ENCODE results near the gene KCNE2.

Gene KCNE2
- 0 to 0.05 (median 0) reads per million in 3 experiments for total RNA-seq

DNA sequence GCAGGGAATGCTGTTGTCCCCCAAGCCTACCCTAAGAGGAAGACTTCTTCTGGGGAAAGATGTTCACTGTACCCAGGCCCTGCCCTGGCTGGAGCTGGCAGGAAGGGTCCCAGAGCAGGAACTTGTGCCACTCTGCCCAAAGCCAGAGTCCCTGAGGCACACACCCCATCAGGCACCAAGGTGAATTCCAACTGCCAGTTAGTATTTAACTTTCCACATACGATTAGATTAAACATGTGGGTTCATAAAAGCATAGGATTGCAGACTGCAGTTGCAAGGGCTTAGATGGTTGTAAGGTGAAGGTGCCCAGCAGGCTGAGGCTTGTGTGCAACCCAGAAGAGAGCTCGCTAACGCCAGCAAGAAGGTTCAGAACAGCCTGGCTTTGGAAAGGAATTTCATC lies at the start of gene KCNE2:
TSS of gene KCNE2 (plus strand) at position 274 of the 400 bp plus-strand sequence. CDS start 6,473 bp downstream, outside the sequence.
- no peak for DNase-seq

GRCh38 chr21:34319585-34319984 lies 44.2 kb upstream of the KCNE2 start:
- no peak for DNase-seq

GRCh38 chr21:34320011-34320410 lies 43.8 kb upstream of the KCNE2 start:
- no peak for DNase-seq

GRCh38 chr21:34330055-34330454 lies 33.8 kb upstream of the KCNE2 start:
- no peak for DNase-seq

DNA sequence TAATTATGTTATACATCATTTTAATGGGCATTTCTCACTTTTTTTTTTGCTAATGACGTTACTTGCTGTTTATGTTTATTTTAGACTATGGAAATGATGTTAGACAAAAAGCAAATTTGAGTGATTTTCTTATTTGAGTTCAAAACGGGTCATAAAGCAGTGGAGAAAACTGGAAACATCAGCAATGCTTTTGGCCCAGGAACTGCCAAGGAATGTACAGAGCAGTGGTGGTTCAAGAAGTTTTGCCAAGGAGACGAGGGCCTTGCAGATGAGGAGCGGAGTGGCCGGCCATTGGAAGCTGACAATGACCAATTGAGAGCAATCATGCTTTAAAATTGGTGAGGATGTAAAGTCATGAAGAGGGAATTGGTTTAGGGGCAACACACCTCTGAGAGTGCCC lies 32.1 kb upstream of the KCNE2 start:
- no peak for DNase-seq

GRCh38 chr21:34332347-34332746 lies 31.5 kb upstream of the KCNE2 start:
- DNase-seq = no peak

- DNase-seq = no peak
Measured at GRCh38 chr21:34333121-34333739, 30.6 kb upstream of the KCNE2 start.

DNA sequence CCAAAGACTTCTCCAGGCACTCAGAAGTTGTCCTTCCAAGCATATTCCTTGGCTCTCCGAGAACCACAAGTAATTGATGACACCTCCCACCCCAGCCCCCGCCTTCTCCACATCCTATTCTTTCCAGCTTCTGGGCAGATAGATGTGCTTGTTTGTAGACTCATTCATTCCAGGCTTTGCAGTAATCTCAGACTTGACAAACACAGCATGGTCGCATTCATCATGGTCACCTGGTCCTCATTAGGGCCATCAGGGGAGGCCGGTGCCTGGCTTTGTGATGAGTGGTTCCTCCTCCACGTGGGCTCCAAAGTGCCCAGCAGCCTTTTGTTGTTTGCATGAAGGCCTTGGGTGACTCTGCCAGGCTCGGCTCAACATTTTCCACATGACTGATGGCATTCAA lies 28.5 kb upstream of the KCNE2 start:
- no peak for DNase-seq

DNA sequence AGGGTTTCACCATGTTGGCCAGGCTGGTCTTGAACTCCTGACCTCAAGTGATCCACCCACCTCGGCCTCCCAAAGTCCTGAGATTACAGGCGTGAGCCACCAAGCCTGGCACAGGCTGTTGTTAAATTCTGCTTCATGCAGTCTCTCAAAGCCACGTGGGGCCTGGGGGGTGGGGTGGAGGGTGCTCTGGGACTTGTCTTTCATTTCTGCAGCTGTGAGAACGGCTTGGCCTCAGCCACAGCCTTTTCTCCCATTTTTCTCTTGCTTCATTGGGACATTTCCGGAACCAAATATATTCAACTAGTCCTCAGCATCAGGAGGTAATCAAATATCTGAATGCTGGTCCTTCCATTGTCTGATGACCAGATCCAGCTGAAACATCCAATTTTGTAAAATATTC lies 27.6 kb upstream of the KCNE2 start:
- no peak for DNase-seq

GRCh38 chr21:34336756-34337391 lies 26.9 kb upstream of the KCNE2 start:
- DNase-seq = no peak

DNA sequence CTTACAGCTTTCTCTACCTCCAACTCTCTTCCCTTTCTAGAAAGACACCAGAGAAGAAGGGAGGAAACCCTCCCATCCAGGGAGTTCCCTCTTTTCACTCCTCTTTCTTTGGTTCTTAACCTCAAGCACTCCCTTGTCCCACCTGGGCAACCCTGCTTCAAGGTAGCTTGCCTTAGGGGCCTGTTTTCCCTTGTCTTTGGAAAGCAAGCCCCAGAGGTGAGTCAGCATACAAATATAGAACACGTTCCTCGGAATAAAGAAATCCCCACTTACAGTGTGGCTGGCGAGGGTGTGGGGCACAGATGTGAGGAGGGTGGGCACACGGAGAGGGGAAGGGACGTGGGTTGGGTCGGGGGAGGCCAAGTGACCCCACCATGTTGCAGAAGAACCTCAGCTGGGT lies 26.1 kb upstream of the KCNE2 start:
- no peak for DNase-seq

DNA sequence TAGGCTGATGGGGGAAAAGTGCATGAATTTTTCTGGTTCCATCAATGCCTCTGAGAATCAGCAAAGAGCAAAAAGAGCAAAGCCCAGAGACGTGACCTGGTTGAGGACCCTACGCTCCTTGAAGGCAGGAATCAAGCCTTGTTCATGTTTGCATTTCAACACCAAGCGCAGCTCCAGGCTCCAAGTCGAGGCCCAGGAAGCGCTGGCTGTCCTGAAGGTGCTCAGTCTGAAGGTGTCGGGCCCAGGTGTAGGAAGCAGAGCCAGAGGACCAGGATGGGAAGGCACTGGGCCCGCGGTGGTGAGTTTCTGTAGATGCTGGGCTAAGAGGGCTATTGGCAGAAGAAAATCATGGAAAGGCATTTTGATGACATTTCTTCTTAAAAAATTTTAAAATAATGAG lies 25.6 kb upstream of the KCNE2 start:
- no peak for DNase-seq

- no peak for DNase-seq
Measured at GRCh38 chr21:34340061-34340460, 23.7 kb upstream of the KCNE2 start.

DNA sequence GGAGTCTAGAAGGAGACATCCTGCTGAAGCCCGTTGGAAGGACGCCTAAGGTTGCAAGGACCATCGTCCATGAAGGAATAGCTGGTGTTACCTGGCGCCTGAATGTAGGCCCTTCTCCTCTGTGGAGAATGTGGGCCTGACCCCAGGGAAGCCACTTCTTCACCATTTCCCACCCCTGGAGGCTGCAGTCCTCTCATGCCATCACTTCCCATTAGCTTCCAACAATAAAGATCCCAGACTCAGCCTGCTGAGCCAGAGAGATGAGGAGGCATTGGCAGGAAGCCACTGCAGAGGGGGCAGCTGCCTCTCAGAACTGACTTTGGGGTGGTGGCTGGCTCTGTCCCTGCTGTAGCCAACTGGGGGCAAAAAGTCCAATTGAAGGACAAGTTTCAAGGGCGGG lies 21.3 kb upstream of the KCNE2 start:
- no peak for DNase-seq

- no peak for DNase-seq
Measured at GRCh38 chr21:34343347-34343746, 20.5 kb upstream of the KCNE2 start.

GRCh38 chr21:34343838-34344381 lies 19.9 kb upstream of the KCNE2 start:
- no peak for DNase-seq

DNA sequence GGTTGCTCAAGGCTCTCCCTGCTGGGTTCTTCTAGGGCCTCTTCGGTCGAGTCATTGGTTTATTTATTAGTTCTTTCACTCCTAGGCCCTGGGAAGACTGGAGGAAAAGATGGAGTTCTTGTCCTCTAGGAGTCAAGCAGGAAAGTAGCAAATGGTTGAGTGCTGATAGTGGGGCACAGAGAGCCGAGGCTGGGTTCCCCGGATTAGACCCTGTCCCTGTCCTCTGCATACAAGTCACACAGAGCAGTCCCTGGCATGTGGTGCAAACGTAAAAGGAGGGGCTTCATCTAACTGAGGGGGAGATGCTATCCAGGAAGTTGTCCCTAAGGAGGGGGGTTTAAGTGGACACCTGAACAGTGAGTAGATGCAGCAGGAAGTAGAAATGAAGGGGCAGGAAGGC lies 19.2 kb upstream of the KCNE2 start:
- DNase-seq = no peak

- no peak for DNase-seq
Measured at GRCh38 chr21:34345091-34345871, 18.5 kb upstream of the KCNE2 start.

- DNase-seq = no peak
Measured at GRCh38 chr21:34345892-34346291, 17.9 kb upstream of the KCNE2 start.

- DNase-seq = no peak
Measured at GRCh38 chr21:34348890-34349519, 14.8 kb upstream of the KCNE2 start.

GRCh38 chr21:34351786-34352241 lies 12.0 kb upstream of the KCNE2 start:
- DNase-seq = no peak

DNA sequence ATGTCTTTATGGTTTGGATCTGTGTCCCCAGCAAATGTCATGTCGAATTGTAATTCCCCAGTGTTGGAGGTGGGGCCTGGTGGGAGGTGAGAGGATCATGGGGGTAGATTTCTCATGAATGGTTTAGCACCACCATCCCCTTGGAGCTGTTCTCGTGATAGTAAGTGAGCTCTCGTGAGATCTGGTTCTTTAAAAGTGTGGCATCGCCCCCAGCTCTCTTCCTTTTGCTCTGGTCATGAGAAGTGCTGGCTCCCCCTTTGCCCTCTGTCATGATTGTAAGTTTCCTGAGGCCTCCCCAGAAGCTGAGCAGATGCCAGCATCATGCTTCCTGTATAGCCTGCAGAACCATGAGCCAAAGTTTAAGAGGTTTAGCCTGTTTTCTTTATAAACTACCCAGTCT lies 11.2 kb upstream of the KCNE2 start:
- no peak for DNase-seq

DNA sequence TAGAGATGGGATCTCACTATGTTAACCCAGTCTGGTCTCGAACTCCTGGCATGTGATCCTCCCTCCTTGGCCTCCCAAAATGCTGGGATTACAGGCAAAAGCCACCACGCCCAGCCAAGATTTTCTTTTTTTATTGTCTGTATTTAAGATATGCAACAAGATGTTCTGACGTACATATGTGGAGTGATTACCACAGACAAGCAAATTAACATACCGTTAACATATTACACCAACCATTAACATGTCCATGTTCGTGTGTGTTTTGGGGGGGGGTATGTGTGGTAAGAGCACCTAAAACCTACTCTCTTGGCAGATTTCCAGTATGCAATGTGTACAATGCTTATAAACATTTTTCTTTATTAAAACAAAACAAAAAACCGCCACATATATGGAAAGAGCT lies 10.6 kb upstream of the KCNE2 start:
- no peak for DNase-seq
